ENCODE measurements around the gene METTL9.
"Not testable (repeated sequence)": the region's sequence is repeated elsewhere in the genome, so short reads cannot be mapped to it uniquely, and the experiment has no call there.

The METTL9 gene

GRCh38 chr16:21639493-21639892, 40.1 kb downstream of the METTL9 start:
- DNase-seq: no peak

- DNase-seq: no peak
Measured at GRCh38 chr16:21641916-21642315, 42.5 kb downstream of the METTL9 start.

- no peak for DNase-seq
Measured at GRCh38 chr16:21642861-21643260, 43.5 kb downstream of the METTL9 start.

GRCh38 chr16:21643785-21644184, 44.4 kb downstream of the METTL9 start:
- no peak for DNase-seq

GRCh38 chr16:21644674-21645073, 45.3 kb downstream of the METTL9 start:
- DNase-seq: no peak

- no peak for DNase-seq
Measured at GRCh38 chr16:21645261-21645721, 45.9 kb downstream of the METTL9 start.

GRCh38 chr16:21646091-21646490, 46.7 kb downstream of the METTL9 start:
- DNase-seq: no peak

- DNase-seq: no peak
Measured at GRCh38 chr16:21646721-21647561, 47.6 kb downstream of the METTL9 start.

GRCh38 chr16:21647562-21648164, 48.3 kb downstream of the METTL9 start:
- DNase-seq: no peak

- not testable (repeated sequence) for DNase-seq
Measured at GRCh38 chr16:21649826-21650406, 50.5 kb downstream of the METTL9 start.

- DNase-seq: no peak
Measured at GRCh38 chr16:21650521-21650920, 51.1 kb downstream of the METTL9 start.

GRCh38 chr16:21651515-21651914, 52.1 kb downstream of the METTL9 start:
- DNase-seq: no peak

GRCh38 chr16:21652453-21652852, 53.1 kb downstream of the METTL9 start, which contains the start of gene IGSF6:
TSS of gene IGSF6 (minus strand) at chr16:21652608. CDS start at chr16:21652598, 10 bp downstream.
- no peak for DNase-seq

- no peak for DNase-seq
Measured at GRCh38 chr16:21653571-21653970, 54.2 kb downstream of the METTL9 start.

GRCh38 chr16:21654466-21654865, 55.1 kb downstream of the METTL9 start:
- DNase-seq: no peak

- DNase-seq: no peak
Measured at GRCh38 chr16:21654881-21655280, 55.5 kb downstream of the METTL9 start.

GRCh38 chr16:21656795-21657768, 57.7 kb downstream of the METTL9 start:
- no peak for DNase-seq

- no peak for DNase-seq
Measured at GRCh38 chr16:21659124-21659523, 59.7 kb downstream of the METTL9 start.

- no peak for DNase-seq
Measured at GRCh38 chr16:21663889-21664647, 64.7 kb downstream of the METTL9 start, which contains the start of gene OTOA. TSS of gene OTOA (plus strand) at chr16:21663968. CDS start at chr16:21678515, 14,547 bp downstream.

GRCh38 chr16:21664801-21665492, 65.6 kb downstream of the METTL9 start:
- no peak for DNase-seq

- DNase-seq: no peak
Measured at GRCh38 chr16:21666772-21667171, 67.4 kb downstream of the METTL9 start.

Measured in right forelimb (tissue), 1 donor.